ENCODE data around the gene PLEKHA7. TPM values are rescaled to one million over a fixed set of nuclear protein-coding genes. Genes with fewer than 3 reads are reported as not detected.
"Not testable (repeated sequence)": the region's sequence is repeated elsewhere in the genome, so short reads cannot be mapped to it uniquely, and the experiment has no call there.

The PLEKHA7 gene
- total and polyA plus RNA-seq, 2 experiments from 2014 or later: 0.43 TPM; not detected in 1

DNA sequence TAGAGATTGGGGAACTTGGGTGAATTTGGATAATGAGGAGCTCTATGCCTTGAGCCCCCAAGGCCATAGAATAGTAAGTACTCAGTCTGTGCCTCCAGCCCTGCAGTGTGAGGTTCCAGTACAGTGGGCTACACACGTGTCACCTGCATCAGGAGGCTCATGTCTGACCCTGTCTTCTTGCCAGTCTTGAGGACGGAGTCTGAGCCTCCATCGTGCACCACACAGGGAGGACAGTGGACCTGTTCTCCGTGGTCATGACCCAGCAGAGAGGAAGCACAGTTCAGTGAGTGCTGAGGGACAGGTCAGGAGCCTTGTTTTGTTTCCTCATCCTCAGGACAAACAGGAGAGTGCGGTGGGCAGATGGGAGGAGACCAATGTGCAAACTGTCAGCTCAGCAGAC is 32.5 kb upstream of the PLEKHA7 start:
- in situ Hi-C loops (cut with MboI): no loop called here
- no peaks in the 10 kb centered on the region for H3K79me2 ChIP-seq (ENCODE audit: insufficient read depth)
- 60 to 64% methylated on average over 5 of the region's 5 CpGs for WGBS, 2 experiments (ENCODE audit: low coverage in 1 of 2, low lambda C conversion rate in 2 of 2, missing lambda C conversion rate in 2 of 2)

DNA sequence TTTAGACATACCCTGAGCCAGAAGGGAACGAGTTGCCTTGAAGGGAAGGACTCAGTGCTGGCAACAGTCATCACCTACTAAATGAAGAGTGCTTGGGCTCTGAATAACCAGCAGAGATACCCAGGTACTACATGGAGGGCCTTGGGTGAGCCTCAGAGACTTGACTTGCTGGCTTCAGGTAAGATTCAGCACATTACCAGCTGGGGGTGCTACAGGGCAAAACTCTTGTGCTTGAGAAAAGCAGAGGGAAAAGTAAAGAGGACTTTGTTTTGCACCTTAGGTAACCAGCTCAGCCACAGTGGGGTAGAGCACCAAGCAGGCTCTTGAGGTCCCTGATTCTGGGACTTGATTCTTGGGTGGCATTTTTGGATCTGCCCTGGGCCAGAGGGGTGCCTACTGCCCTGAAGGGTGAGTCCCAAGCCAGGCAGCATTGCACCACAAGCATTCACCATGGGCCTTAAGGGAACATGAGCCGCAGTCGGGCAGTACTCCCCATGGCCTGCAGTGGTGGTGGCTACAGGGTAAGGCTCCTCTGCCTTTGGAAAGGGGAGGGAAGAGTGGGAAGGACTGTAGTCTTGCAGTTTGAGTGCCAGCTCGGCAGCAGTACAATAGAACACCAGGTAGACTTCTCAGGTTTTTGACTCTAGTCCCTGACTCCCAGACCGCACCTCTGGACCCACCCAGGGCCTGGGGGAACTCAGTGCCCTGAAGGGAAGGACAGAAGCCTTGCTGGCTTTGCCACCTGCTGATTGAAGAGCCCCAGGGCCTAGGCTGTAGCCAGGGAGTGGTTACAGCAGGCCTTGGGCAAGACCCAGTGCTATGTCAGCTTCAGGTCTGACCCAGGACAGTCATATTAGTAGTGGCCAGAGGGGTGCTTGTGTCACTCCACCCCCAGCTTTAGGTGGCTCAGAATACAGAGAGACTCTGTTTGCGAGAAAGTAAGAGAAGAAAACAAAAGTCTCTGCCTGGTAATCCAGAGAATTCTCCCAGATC is 22.7 kb upstream of the PLEKHA7 start:
- H3K9ac ChIP-seq: no peak overlapping the region
- H3K27me3 ChIP-seq (replicated peaks; ENCODE audit: insufficient read depth): no peaks in the 10 kb centered on the region
- H3K79me2 ChIP-seq (ENCODE audit: insufficient read depth): no peaks in the 10 kb centered on the region
- no peak overlapping the region for H2AFZ ChIP-seq
- no peaks in the 10 kb centered on the region for H3K9me3 ChIP-seq (ENCODE audit: low read depth)
- H3K9me2 ChIP-seq (ENCODE audit: insufficient read depth): no peaks in the 10 kb centered on the region
- in situ Hi-C loops (cut with MboI): no loop called here
- DNase-seq: no peak
- H3K27ac ChIP-seq: no peak overlapping the region
- 43% methylated on average over 6 of the region's 6 CpGs for WGBS, 2 experiments (ENCODE audit: low coverage in 1 of 2, low lambda C conversion rate in 2 of 2, missing lambda C conversion rate in 2 of 2)
- no peaks in the 10 kb centered on the region for H3K36me3 ChIP-seq (ENCODE audit: low read depth)
- no peaks in the 10 kb centered on the region for H3F3A ChIP-seq (ENCODE audit: insufficient read depth)
- no peak overlapping the region for H3K4me3 ChIP-seq
- no peaks in the 10 kb centered on the region for H3K4me1 ChIP-seq (ENCODE audit: insufficient read depth)
- H3K4me2 ChIP-seq (ENCODE audit: unreplicated experiment): no peak overlapping the region
- TF ChIP-seq EZH2phosphoT487 (IDR thresholded peaks at IDR 0.05; ENCODE audit: insufficient read depth, low read depth) (no peak), EZH2 (IDR thresholded peaks at IDR 0.05; ENCODE audit: insufficient read depth, poor library complexity, severe bottlenecking) (no peak)
- no peaks in the 10 kb centered on the region for H4K20me1 ChIP-seq (ENCODE audit: insufficient read depth)

More for the DNA sequence above, 32.5 kb upstream of the PLEKHA7 start:
- no peaks in the 10 kb centered on the region for H3F3A ChIP-seq (ENCODE audit: insufficient read depth)
- no peaks in the 10 kb centered on the region for H3K9me3 ChIP-seq (ENCODE audit: low read depth)
- no peak overlapping the region for H2AFZ ChIP-seq
- no peak overlapping the region for H3K4me2 ChIP-seq (ENCODE audit: unreplicated experiment)
- no peaks in the 10 kb centered on the region for H3K9me2 ChIP-seq (ENCODE audit: insufficient read depth)
- TF ChIP-seq EZH2 (IDR thresholded peaks at IDR 0.05; ENCODE audit: insufficient read depth, poor library complexity, severe bottlenecking) (no peak), EZH2phosphoT487 (IDR thresholded peaks at IDR 0.05; ENCODE audit: insufficient read depth, low read depth) (no peak)
- no peaks in the 10 kb centered on the region for H3K27me3 ChIP-seq (replicated peaks; ENCODE audit: insufficient read depth)
- no peaks in the 10 kb centered on the region for H3K36me3 ChIP-seq (ENCODE audit: low read depth)
- H4K20me1 ChIP-seq (ENCODE audit: insufficient read depth): no peaks in the 10 kb centered on the region
- H3K27ac ChIP-seq: no peak overlapping the region
- H3K9ac ChIP-seq: no peak overlapping the region
- DNase-seq: no peak
- H3K4me1 ChIP-seq (ENCODE audit: insufficient read depth): no peaks in the 10 kb centered on the region
- H3K4me3 ChIP-seq: no peak overlapping the region

DNA sequence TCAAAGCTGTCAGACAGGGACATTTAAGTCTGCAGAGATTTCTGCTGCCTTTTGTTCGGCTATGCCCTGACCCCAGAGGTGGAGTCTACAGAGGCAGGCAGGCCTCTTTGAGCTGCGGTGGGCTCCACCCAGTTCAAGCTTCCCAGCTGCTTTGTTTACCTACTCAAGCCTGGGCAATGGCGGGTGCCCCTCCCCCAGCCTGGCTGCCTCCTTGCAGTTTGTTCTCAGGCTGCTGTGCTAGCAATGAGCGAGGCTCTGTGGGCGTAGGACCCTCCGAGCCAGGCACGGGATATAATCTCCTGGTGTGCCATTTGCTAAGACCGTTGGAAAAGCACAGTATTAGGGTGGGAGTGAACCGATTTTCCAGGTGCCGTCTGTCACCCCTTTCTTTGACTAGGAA is 19.8 kb upstream of the PLEKHA7 start:
- H3K4me2 ChIP-seq (ENCODE audit: unreplicated experiment); H3K36me3 ChIP-seq (ENCODE audit: low read depth); DNase-seq; H3K27me3 ChIP-seq (replicated peaks; ENCODE audit: insufficient read depth); H4K20me1 ChIP-seq (ENCODE audit: insufficient read depth); H3K79me2 ChIP-seq (ENCODE audit: insufficient read depth); H3K27ac ChIP-seq; H2AFZ ChIP-seq; H3F3A ChIP-seq (ENCODE audit: insufficient read depth); H3K9me2 ChIP-seq (ENCODE audit: insufficient read depth); in situ Hi-C loops (cut with MboI); H3K9ac ChIP-seq; H3K4me3 ChIP-seq; H3K4me1 ChIP-seq (ENCODE audit: insufficient read depth); H3K9me3 ChIP-seq (ENCODE audit: low read depth): not testable (repeated sequence)
- 72 to 74% methylated on average over 6 to 10 of the region's 10 CpGs for WGBS, 2 experiments (ENCODE audit: low coverage in 1 of 2, low lambda C conversion rate in 2 of 2, missing lambda C conversion rate in 2 of 2)

DNA sequence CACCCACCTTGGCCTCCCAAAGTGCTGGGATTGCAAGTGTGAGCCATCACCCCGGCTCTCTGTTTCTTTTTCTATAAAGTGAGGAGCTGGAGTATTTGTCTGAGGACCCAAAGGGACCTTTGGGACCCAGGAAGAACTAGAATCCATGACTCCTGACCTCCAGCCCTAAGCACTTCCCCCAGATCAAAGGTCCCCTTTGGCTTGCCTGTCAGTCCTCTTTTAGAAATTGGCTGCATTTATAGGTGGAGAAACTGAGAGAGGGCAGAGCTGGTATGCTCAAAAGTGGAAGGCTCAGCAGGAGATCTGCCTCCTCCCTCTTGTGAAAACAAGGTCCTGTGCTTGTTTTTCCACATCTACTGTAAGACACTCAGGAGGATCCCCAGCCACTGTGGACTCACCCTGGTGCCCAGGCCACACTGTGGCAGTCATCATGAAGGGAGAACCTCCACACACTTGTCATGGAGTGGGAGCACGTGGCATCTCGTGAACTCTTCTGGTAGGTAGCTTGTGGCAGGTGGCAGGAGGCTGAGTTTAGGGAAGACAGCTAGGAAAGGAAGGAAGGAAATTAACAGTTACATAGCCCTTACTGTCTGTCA is 12.4 kb upstream of the PLEKHA7 start:
- Histone ChIP-seq H2AFZ (no peak overlapping the region), H3K9me2 (ENCODE audit: insufficient read depth) (no peaks in the 10 kb centered on the region), H3K4me2 (ENCODE audit: unreplicated experiment) (no peak overlapping the region), H3K27me3 (replicated peaks; ENCODE audit: insufficient read depth) (no peaks in the 10 kb centered on the region), H3K4me3 (no peak overlapping the region), H3K9me3 (ENCODE audit: low read depth) (no peaks in the 10 kb centered on the region), H3K79me2 (ENCODE audit: insufficient read depth) (no peaks in the 10 kb centered on the region), H3K36me3 (ENCODE audit: low read depth) (no peaks in the 10 kb centered on the region), H4K20me1 (ENCODE audit: insufficient read depth) (no peaks in the 10 kb centered on the region), H3F3A (ENCODE audit: insufficient read depth) (no peaks in the 10 kb centered on the region), H3K9ac (no peak overlapping the region), H3K27ac (no peak overlapping the region), H3K4me1 (ENCODE audit: insufficient read depth) (no peaks in the 10 kb centered on the region)
- TF ChIP-seq EZH2phosphoT487 (IDR thresholded peaks at IDR 0.05; ENCODE audit: insufficient read depth, low read depth) (no peak), EZH2 (IDR thresholded peaks at IDR 0.05; ENCODE audit: insufficient read depth, poor library complexity, severe bottlenecking) (no peak)
- WGBS, 2 experiments (ENCODE audit: low coverage in 1 of 2, low lambda C conversion rate in 2 of 2, missing lambda C conversion rate in 2 of 2): 33 to 56% methylated on average over 3 of the region's 3 CpGs
- DNase-seq: no peak
- in situ Hi-C loops (cut with MboI): no loop called here
